ENCODE results near the gene RELN. TPM values are rescaled to one million over a fixed set of nuclear protein-coding genes. Genes with fewer than 3 reads are reported as not detected.

The RELN gene
- total and polyA plus RNA-seq, 12 donors = 0.22 to 1.9 (median 0.93) TPM

DNA sequence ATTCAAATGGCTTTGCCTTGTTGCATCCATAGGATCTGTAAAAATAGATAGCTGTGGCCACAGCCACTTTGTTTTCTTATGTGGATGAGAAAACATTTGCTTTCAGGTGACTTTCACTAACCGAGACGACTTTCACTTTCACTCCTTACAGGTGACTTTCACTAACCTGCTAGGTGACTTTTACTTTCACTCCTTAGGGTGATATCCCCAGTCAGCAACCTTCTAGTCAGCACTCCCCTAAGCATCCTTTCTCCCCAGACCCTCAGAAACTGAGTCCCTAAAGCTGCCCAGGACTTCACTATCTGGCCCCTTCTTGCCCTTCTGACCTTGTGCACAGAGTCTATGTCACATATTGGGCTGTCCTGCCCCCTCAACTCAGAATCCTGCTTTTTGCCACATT is 177.5 kb downstream of the RELN start:
- Histone ChIP-seq H3K9me3 (peaks cover 0 to 4% (median 0%) of the 10 kb centered on the region in 11 donors), H3K36me3 (no peaks in the 10 kb centered on the region), H3K4me3 (no peak overlapping the region), H3K27me3 (no peaks in the 10 kb centered on the region), H3K4me1 (no peaks in the 10 kb centered on the region), H3K27ac (no peak overlapping the region)
- no peak for DNase-seq
- TF ChIP-seq, protein P1, sequence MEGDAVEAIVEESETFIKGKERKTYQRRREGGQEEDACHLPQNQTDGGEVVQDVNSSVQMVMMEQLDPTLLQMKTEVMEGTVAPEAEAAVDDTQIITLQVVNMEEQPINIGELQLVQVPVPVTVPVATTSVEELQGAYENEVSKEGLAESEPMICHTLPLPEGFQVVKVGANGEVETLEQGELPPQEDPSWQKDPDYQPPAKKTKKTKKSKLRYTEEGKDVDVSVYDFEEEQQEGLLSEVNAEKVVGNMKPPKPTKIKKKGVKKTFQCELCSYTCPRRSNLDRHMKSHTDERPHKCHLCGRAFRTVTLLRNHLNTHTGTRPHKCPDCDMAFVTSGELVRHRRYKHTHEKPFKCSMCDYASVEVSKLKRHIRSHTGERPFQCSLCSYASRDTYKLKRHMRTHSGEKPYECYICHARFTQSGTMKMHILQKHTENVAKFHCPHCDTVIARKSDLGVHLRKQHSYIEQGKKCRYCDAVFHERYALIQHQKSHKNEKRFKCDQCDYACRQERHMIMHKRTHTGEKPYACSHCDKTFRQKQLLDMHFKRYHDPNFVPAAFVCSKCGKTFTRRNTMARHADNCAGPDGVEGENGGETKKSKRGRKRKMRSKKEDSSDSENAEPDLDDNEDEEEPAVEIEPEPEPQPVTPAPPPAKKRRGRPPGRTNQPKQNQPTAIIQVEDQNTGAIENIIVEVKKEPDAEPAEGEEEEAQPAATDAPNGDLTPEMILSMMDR (IDR thresholded peaks at IDR 0.05) = no peak
- intact Hi-C loops (cut with DNase I) = no loop called here
- WGBS, 2 donors = 80 to 81% methylated on average over 2 of the region's 2 CpGs
- ATAC-seq = no peak

DNA sequence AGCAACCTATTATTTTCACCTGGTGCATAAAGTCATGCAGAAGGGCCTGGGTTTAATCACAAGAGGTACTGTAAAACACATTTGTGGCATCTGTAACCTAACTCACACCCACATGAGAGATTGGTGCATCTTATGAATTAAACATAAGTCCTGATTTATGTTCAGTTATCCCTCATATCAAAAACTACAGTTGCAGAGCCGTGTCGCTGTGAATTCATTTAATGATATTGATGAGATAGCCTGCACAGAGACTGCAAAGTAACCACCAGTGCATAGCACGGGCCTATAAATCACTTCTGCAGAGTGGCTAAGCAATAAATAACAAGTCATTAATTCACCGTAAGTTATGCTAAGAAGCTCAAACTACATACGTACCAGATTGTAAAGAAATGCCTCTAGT is 178.2 kb downstream of the RELN start:
- no peak overlapping the region for H3K4me3 ChIP-seq
- no peak for ATAC-seq
- 70 to 77% methylated on average over 5 of the region's 5 CpGs for WGBS, 2 donors
- H3K27me3 ChIP-seq = no peaks in the 10 kb centered on the region
- intact Hi-C loops (cut with DNase I) = no loop called here
- H3K27ac ChIP-seq = no peak overlapping the region
- no peaks in the 10 kb centered on the region for H3K36me3 ChIP-seq
- peaks cover 0 to 4% (median 0%) of the 10 kb centered on the region in 11 donors for H3K9me3 ChIP-seq
- DNase-seq = no peak
- TF ChIP-seq, protein P1 (IDR thresholded peaks at IDR 0.05) = no peak
- H3K4me1 ChIP-seq = no peaks in the 10 kb centered on the region

DNA sequence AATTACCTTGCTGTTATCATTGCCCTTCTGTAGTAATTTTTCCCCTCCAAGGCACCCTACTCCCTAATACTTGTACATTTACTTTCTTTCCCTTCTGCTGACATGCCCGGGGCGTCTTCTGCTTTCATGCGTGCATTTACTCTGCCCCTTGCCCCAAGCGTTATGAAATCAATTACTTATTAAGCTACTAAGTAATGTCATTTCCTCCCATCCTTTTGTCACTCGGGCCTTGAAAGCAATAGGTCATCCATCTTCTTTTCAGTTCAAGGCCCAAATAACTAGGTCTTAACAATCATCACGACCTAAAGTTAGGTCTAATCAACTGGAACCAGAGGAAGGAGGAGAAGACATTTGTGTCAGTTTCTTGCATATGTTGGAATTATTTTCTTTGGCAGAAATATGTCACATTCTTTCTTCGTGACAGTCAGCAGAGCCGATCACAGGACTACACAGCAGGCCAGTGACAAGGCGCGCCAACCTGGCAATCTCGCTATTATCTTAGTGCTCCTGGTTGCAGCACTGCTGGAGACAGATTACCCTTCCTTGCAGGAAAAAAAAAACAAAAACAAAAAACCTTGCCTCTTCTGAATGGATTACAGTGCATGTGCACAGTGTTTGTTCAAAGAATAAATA is 179.2 kb downstream of the RELN start:
- no peaks in the 10 kb centered on the region for H3K36me3 ChIP-seq

DNA sequence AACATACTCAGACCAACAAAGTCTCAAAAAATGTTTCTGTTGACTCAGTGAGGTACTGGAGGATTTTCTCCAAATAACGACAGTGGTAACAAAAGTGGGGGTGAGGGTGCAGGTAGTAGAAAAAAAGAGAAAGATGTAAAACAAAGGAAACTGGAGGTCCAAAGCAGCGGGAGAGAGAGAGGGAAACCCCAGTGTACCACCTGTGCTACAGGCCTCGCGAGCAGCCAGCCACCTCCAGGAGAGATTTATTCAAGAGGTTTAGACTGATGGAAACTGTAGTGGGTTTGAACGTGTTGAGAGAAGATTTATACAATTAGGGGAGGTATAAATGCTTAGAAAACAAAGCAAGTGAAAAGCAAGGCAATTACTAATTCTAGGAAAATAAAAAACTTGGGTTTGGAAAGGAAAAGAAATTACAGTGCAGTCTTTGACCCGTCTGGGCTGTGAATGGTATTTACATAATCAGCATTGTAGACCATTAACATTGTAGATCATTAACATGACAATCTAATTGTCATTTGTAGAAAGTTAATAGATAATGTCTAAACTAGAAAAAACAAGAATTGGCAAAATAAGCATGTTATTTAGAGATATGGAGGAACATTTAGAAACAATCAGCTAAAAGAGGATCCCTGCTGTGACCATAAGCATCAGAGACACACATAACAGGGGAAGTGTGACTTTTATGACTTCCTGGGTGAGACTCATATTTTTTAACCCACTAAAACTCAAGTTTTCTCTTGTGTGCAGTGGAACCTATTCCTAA is 180.0 kb downstream of the RELN start:
- H3K4me3 ChIP-seq = no peak overlapping the region
- no peak overlapping the region for H3K27ac ChIP-seq
- ATAC-seq (no peak), DNase-seq (no peak)
- intact Hi-C loops (cut with DNase I) = no loop called here
- 68 to 71% methylated on average over 6 of the region's 6 CpGs for WGBS, 2 donors
- no peaks in the 10 kb centered on the region for H3K27me3 ChIP-seq
- TF ChIP-seq, protein P1 (IDR thresholded peaks at IDR 0.05) = no peak
- no peaks in the 10 kb centered on the region for H3K36me3 ChIP-seq
- H3K9me3 ChIP-seq = peaks cover 0 to 4% (median 0%) of the 10 kb centered on the region in 11 donors
- no peaks in the 10 kb centered on the region for H3K4me1 ChIP-seq

More for the DNA sequence above, 179.2 kb downstream of the RELN start:
- DNase-seq (no peak), ATAC-seq (no peak)
- Histone ChIP-seq H3K27me3 (no peaks in the 10 kb centered on the region), H3K4me1 (no peaks in the 10 kb centered on the region), H3K4me3 (no peak overlapping the region), H3K27ac (no peak overlapping the region), H3K9me3 (peaks cover 0 to 4% (median 0%) of the 10 kb centered on the region in 11 donors)
- TF ChIP-seq, protein P1 (IDR thresholded peaks at IDR 0.05) = no peak
- intact Hi-C loops (cut with DNase I) = no loop called here
- WGBS, 2 donors = 38 to 40% methylated on average over 11 of the region's 11 CpGs
